ENCODE results near the gene FYN.

Gene FYN

DNA sequence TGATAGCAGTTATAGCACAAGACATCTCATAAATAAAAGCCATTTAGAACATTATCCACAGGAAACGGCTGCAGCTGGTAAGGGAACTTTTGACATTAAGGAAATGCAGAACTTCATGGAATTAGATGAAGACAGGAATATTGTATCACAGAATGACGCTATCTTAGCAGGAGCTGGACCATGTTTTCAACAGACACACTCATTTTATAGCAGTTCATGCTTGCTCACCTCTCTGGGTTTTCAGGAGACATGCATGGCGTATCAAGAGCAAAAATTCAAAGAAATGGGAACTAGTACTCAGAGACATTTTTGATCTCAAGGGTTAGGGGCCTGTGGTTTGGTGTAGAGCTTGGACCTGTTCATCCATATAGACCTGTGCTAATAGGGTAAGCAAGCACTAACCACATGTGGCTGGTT lies 125.0 kb downstream of the FYN start:
- DNase-seq (no peak), ATAC-seq (no peak)

DNA sequence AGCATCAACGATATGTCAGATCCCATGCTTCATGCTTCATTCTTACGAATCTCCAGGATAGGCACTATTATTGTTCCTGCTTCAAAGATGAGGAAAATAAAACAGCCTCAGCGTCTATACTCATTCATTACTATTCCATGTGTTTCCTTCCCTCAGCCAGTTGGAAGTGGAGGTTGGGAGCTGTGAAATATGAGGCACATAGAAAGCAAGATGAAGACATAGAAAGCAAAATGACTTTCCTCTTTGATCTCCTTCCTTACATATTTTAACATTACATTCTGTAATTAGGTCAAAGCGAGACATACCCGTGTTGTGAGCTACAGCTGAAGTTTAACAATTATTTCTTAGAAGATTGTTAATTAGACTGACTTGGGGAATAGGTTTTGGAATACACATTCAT lies 125.4 kb downstream of the FYN start:
- DNase-seq: no peak
- no peak for ATAC-seq

DNA sequence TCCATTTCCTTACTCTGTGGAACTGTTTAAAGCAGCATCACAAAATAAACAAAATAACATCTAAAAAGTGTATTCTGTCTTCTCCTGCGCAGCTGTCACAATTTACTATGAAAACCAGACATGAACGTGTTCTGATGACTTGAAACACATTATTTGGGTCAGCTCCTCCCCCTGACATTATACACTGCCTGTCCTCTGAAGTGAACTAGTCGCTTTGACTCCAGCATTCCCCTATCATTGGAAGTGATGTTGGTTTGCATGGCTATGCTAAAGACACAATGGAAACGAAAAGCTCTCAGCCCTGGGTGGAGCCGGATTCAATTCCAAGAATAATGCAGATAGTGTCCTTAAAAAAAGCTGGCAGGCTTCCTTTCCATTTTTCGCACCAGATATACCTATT lies 125.9 kb downstream of the FYN start:
- DNase-seq: no peak

DNA sequence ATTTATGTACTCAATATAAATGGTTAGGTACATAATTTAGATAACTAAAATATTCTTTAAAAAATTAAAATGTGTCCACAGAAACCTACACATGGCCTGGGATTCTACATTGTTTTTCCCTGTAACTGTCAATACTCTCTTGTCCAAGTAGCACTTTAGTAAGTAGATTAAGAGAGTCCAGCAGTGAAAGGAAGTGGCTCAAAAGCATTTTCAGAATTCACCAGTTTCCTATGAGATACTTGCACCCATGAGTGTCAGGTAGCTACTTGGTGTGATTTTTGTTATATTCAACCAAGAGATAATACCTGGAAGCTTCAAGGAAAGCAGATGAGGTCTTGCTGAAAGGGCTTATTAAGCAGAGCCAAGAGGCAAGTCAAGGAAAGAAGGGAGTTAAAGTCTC lies 126.3 kb downstream of the FYN start:
- DNase-seq: no peak
- ATAC-seq: no peak

More for the DNA sequence above, 125.9 kb downstream of the FYN start:
- peak; percentile 29 for ATAC-seq

DNA sequence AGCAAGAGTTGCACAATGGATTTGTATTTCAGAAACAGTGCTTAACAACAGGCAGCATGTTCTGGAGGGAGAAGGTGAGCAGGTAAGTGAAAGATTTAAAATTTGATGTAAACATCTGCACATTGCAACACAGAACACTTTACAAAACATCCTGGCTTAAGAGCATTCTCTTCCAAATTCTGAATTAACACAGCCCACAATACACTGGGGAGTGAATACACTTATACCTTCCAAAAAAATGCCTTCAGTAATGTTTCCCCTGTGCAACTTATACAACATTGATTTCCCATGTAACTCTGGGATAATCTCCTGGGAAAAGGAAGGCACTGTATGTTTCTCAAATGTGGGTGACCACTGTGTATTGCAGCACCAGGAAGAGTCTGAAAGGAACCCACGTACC lies 127.6 kb downstream of the FYN start:
- no peak for DNase-seq
- ATAC-seq: no peak

DNA sequence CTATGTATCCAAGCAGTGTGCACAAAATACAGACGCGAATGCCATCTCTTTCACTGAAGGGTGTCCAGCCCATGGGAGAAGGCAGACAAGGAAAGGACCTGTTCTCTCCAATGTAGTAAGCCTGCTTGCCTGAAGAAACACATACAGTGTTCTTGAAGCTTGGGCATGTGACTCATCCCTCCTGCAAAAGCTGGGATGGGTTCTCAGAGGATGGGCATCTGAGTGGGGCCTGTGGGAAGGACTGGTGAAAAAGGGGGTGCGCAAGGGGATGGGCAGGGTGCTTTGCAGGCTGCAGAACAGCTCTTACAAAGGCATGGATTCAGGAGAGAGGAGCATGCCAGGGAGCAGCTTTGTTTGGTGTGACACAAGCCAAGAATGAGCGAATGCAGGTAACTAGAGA lies 128.1 kb downstream of the FYN start:
- ATAC-seq (no peak), DNase-seq (no peak)

DNA sequence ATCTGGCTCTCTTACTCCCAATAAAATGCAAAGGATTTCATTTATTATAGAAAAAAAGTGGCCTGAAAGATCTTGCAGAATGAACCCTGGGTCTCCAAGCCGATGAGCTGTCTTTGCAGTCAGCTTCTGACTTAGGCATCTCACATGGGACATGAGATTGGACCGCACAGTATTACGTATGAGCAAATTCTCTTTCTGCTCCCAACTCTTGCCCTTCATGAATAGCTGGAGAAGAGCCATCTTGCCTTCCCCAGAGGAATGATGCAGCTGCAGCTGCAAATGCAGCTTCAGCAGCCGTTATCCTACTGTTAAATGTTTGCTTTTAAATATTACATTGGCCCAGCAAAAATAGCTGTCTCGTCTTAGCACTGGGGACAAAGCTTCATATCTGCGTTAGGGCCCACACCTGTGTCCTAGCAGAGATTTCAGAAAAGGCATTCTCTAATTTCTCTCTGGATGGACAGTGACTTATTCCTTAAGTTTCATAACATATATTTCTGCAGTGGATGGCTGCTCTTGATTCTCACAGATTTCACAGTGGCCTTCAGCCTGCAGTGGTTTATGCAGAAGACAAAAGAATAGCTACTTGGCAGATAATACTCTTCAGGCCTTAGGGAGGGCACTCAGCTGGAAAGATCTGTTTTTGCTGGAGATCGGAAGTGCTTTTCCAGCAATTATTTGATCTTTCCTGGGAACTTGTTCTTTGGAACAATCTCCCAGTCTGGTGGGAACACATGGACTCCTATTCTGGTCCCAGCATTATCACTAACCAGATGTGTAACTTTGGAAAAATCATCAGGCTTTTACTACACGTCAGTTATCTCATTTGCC lies 129.2 kb downstream of the FYN start:
- no peak for ATAC-seq
- no peak for DNase-seq

DNA sequence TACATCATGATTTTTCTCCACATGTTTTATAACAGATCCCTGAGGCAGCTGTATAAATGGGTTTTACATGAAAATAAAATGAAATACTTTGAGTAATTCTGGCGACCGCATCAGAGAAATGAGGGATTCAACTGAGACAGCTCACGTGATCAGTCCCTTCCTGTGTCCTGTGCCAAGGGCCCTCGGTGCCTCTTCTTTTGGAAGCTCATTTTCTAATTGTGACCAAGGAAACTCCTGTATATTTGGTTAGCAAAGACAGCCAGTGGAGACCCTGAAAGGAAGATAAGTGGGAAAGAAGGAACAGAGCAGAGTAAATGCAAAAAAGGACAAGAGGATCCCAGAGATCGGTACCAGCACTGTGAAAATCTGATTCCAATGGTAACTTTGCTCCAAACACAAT lies 129.9 kb downstream of the FYN start:
- DNase-seq (no peak), ATAC-seq (no peak)

DNA sequence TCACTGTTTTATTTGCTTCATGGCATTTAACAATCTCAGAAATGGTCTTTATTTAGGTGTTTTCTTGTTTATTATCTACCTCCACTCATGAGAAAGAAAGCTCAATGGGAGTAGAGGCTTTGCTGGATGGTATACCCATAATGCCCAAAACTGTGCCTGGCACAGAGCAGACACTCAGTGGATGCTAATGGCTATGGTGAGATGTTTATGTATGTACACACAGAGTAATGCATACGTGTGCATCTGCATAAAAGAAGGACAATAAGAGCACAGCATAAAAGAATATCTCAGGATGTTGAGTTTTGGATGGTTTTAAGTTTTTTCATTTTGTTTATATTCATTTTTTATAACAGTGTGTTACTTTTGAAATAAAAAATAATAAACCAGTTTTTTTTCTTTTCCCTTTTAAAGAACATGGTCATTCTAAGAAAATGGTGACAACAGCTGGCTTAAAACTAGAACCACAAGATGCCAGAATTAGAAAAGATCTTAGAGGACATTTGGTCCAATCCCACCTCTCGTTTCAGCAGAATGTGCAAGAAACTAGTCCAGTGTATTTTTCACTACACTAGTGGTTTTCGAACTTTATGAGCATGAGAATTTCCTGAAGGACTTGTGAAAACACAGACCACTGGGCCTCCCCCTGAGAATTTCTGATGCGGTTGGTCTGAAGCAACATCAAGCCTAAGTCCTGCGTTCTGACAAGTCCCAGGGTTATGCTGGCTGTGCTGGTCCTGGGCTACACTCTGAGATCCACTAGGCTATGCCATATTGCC lies 131.9 kb downstream of the FYN start:
- no peak for ATAC-seq

DNA sequence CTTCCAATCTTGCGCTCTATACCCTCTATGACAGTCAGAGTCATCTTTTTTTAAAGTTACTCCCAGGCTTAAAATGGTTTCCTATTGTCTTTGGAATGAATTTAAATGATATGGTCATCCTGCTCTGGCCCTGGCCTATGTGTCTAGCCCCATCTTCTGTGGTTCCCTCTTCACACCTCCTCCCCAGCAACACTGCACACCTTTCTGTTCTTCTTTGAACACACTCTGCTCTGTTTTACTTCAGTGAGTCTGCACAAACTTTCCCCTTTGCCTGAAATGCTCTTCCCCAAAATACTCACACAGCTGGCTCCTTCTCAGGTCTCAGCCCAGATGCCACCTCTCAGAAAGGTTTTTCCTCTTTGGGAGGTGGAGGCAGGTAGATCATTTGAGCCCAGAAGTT lies 132.7 kb downstream of the FYN start:
- DNase-seq: no peak
- no peak for ATAC-seq

More for the DNA sequence above, 131.9 kb downstream of the FYN start:
- DNase-seq: no peak

DNA sequence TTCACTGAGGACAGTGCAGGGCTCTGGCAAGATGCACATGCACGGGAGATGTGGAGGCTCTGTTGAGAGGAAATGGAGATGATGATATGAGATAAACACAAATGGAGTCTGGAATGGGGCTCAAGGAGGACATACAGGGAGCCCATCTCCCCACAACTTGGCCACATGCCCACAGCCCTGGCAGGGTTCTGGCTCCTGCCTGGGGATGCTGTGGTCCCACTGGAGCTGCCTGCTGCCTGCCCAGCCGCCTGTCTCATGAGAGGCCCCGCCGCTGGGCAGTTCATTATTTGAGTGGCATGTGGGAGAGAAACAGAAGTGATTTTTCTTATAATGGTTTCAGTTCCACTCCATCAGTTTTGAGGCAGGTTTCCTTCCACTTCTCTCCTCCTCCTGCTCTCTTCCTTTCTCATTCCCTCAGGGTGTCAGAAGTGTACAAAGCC lies 134.0 kb downstream of the FYN start:
- DNase-seq (no peak), ATAC-seq (no peak)

DNA sequence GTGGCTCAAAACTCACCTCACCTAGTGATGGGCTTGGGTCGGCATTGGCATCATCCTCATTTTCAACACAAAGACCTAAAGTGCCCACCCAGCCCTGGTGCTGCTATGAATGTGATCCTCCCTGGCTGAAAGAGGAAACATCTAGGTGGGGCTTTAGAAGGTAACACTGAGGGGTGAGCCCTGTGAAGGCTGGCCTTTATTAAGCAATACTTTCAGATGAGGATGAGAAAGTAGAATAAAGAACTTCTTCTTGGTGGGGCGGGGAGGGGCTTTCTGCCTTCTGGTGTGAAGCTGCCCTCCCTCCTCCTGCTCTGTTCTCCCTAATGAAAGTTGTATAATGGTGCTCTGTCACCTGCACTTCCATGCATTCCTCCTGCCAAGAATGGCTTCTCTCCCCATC lies 134.6 kb downstream of the FYN start:
- DNase-seq (no peak), ATAC-seq (no peak)

DNA sequence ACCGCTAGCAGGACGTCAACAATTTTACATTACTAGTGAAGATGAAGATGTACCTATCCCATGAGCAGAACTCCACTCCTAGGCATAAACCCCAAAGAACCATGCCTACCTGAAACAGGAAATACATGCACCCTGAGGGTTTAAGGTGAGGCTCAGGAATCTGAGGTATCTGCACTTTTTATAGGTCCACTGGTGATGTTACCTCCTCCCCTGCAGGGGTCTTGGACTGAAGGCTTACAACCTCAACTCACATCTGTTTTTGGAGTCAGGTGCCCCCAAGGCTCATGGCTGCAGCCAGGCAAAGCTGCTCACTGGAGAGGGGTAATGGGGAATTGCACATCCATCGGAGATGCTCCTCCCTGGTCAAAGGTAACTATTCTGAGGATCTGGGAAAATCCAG lies 135.1 kb downstream of the FYN start:
- DNase-seq (no peak), ATAC-seq (no peak)

DNA sequence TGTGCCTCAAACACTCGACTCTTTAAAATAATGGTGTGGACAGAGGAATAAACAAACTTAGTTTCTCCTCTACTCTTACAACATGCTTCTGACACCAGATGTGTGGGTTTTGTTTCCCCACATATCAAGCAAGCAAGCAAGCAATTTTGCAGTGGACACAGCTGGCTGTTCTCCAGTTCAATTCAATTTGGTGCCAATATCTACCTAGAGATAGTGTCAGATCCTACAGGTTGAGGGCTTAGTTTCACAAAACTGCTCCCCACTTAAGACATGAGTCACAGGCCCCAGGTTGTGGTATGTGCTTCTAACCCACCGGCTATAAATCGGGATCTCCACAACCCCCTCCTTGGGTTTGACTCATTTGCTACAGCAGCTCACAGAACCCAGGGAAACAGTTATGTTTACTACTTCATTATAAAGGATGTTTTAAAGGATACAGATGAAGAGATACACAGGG lies 136.2 kb downstream of the FYN start:
- ATAC-seq (peak; percentile 87), DNase-seq (peak; percentile 41)

DNA sequence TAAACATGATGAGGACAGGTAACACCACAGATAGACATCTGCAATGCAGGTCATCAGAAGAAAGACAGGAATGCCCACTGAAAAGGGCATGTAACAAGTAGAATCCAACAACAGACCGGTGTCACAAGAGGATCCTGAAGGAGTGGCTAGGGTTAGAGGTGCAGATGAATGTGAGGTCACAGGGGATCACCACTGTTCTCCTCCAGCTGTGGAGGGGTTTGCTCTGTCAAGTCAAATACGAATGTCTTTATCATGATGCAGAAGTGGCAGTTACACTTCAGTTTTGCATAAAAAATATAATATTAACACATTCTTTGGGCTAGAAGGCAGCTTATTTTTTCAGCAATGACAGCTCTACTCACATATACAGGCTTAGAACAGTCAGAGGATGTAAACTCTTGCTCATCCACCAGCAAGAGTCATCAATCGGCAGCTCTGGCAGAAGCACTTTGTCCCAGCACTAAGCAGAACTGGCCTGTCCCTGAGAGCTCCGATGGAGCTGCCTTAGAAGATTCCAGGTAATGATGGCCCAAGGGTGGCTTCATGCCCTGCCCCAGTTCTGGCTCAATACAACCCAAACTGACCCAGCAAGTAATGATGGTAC lies 137.1 kb downstream of the FYN start:
- DNase-seq (no peak), ATAC-seq (no peak)

DNA sequence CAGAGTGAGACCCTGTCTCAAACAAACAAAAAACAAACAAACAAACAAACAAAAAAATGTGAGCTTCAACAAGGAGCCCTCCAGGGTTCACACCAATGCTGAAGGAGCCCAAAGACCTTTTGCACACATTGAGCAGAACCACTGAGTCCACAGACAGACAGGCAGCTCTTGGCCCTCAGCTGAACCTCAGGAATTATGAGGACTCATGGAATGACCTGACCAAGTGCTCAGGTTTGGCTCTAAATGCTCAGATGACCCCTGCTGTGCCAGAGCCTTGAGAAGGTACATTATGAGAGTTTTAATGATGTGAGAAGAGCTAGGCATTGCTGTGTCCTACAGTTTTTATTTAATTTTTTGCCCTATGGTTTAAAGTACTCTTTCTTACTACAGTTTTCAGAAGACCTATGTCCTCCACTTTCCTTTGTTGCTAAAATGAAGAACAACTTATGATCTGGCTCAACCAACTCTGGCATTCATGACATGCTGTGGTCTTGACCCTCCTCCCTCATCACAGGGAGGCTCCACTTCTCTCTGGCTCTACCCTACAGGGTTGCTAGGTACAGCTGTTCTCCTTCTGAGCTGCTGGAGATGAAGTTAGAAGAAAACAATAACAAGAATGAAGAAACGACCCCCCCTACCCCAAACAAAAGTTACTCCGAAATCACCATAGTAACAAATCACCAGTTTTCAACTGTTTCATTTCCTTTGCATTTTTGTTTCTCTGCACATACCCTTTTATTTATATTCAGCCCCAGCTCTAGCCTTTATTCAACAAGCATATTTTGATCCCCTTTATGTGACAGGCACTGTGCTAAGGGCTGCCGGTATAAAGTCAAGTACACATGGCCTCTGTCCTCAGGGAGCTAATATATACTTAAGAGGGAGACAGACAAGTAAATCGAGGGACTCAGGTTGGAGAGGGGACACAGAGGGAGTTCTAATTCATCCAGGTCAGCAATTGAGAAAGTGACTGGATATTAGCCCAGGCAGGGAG lies 138.9 kb downstream of the FYN start:
- no peak for ATAC-seq

DNA sequence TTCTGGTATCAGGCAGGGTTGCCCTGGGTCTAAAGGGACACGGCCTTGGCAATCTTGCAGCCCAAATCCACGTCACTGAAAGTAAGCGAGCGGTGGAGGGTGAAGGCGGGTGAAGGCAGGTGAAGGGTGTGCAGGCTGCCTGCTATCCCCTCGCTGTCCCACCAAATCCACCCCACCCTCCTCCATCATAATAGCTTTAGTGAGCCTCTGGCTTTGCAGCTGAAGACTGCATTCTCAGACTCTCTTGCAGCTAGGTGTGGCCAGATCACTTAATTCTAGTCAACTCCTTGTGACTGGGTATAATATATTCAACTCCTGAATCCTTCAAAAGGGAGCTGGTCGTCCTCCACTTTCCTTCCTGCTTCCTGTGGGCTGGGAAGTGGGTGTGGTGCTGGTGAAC lies 140.9 kb downstream of the FYN start:
- no peak for ATAC-seq
- no peak for DNase-seq

More for the DNA sequence above, 138.9 kb downstream of the FYN start:
- DNase-seq: no peak

DNA sequence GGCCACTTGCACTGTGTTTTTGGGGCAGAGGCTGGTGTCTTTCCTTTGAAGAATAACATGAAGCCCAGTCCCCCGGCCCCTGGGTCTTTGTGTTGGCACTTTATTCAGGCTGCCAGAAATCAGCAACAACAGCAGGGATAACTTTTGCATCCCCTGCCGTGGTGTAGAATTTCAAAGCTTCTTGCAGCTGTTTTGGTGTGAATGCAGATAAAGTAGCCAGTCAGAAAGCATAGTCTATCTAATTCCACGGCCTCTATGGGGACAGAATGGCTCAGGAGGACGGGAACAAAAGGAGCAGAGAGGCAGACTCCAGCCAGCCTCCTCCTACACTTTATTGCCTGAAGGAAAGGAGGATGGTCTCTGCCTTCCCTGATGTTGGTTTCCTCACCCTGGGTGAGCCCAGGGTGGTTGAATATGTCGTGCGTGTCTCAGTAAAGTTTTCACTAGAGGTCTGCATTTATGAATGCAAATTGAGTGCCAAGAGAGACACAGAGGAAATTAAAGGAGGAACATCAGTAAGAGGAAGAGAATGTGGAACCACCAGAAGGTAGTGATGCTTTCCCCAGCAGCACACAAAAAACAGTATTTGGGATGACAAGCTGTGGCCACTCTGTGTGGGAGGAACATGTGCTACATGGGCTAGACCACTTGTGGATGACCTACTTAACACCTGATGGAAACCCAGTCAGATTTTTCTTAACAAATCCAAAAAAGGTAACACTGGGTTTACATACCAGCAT lies 141.6 kb downstream of the FYN start:
- no peak for ATAC-seq
- no peak for DNase-seq

DNA sequence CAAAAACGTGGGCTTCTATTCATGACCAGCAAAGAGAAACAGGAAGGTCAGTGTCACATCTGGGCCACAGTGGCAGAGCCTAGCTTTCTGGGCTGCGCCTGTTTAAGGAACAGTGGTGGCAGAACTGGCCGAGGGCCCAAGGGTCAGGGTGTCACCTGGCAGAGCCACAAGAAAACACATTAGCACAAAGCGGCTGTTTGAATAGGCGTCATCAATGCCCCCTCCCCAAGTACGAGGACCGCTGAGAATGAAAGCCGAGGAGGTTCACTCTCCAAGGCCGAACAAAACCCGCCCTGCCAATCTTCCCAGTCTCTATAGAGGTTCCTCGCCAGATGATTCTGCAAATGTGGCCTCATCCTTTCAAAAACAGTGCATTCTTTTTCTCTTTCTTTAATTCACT lies 142.4 kb downstream of the FYN start:
- ATAC-seq: no peak
- no peak for DNase-seq

DNA sequence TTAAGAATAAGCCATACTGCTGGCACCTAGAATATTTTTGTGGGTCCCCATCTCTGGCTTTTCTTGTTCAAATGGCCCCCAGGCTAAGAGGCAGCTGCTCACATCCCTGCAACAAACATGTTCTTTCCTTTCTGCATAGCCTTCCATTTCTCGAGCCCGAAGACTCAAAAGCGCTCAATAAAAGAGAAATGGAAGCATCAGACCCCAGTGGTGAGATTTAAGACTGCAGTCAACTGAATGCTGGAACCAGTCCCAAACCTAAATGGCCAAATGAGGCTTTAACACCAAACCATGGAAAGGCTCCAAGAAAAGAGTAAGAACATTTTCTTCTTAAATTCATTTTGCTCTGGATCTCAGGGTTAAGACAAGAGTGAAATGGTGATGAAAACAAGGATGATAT lies 145.4 kb downstream of the FYN start:
- ATAC-seq: no peak
- no peak for DNase-seq

DNA sequence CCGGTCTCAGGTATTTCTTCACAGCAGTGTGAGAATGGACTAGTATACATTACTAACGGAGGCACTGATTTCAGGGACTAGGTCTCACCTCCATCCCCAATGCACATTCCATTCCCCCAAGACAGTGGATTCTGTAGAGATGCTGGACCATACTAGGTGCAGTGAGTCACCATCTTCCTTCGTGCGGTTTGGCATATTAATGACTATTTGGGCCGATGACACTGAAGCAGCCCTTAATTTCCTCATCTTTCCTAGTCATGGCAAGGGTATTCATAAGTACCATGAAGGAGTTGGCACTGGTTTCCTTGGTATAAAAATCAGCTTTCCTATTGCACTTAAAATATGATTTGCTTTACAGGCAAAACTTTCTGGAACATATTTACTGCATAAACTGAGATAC lies 146.2 kb downstream of the FYN start:
- no peak for ATAC-seq

More for the DNA sequence above, 146.2 kb downstream of the FYN start:
- no peak for DNase-seq
